Karpas-422 (cell line): ENCODE results near the gene IQSEC3. TPM values are rescaled to one million over a fixed set of nuclear protein-coding genes. Genes with fewer than 3 reads are reported as not detected.

Experiments
- DNase-seq: peaks from one replicate; pipeline ENCODE4 v3.0.0-alpha.2; 2015
- H2AFZ ChIP-seq: fragments of 200-600 bp; sonication (generic); 2 replicates; pipeline ENCODE4 v1.6.1; 2014; ENCODE audit warnings: antibody characterized with exemption, low read length, mixed read lengths
- H3K27ac ChIP-seq: fragments of 200-600 bp; sonication (generic); 2 replicates; pipeline ENCODE4 v1.5.1; 2014; ENCODE audit warnings: mild to moderate bottlenecking, low read length, moderate library complexity
- H3K27me3 ChIP-seq: fragments of 200-600 bp; sonication (generic); 2 replicates; pipeline ENCODE4 v1.6.1; 2014; ENCODE audit warnings: low read length, mixed read lengths
- H3K36me3 ChIP-seq: fragments of 200-600 bp; sonication (generic); 2 replicates; pipeline ENCODE4 v1.6.1; 2014; ENCODE audit warnings: low read length, mixed read lengths; ENCODE audit not compliant: insufficient read depth
- H3K4me1 ChIP-seq: fragments of 200-600 bp; sonication (generic); 2 replicates; pipeline ENCODE4 v1.6.1; 2014; ENCODE audit warnings: mild to moderate bottlenecking, low read length, mixed read lengths
- H3K4me2 ChIP-seq: fragments of 200-600 bp; sonication (generic); 2 replicates; pipeline ENCODE4 v1.6.1; 2014; ENCODE audit warnings: low read length, low read depth, mild to moderate bottlenecking; ENCODE audit not compliant: poor library complexity, severe bottlenecking
- H3K4me3 ChIP-seq: fragments of 200-600 bp; sonication (generic); 2 replicates; pipeline ENCODE4 v1.5.1; 2014; ENCODE audit warnings: mild to moderate bottlenecking, antibody characterized with exemption, low read length, mixed read lengths
- H3K79me2 ChIP-seq: fragments of 200-600 bp; sonication (generic); 2 replicates; pipeline ENCODE4 v1.6.1; 2014; ENCODE audit warnings: mild to moderate bottlenecking, low read length, mixed read lengths
- H3K9ac ChIP-seq: fragments of 200-600 bp; sonication (generic); 2 replicates; pipeline ENCODE4 v1.6.0; 2014; ENCODE audit warnings: low read length
- H3K9me2 ChIP-seq: fragments of 200-600 bp; sonication (generic), shearing (Covaris generic); replicated peaks from 2 replicates; pipeline ENCODE4 v1.6.0; 2014; ENCODE audit warnings: mild to moderate bottlenecking, low read length, moderate library complexity; ENCODE audit not compliant: insufficient read depth
- H3K9me3 ChIP-seq: fragments of 300-700, 200-600 bp; sonication (generic); 2 replicates; pipeline ENCODE4 v1.6.1; 2014; ENCODE audit warnings: low read length, mixed read lengths
- H4K20me1 ChIP-seq: fragments of 200-600 bp; sonication (generic); 2 replicates; pipeline ENCODE4 v1.6.1; 2014; ENCODE audit warnings: mild to moderate bottlenecking, antibody characterized with exemption, low read length, low read depth; ENCODE audit not compliant: insufficient read depth
- total RNA-seq: library from RNA; depleted of rRNA; stranded (reverse); fragments of >200 nt; shearing (Covaris generic); gene quantifications from 2 replicates; pipeline ENCODE4 v1.2.3, GENCODE V29; 2014; ENCODE audit warnings: low replicate concordance

IQSEC3 gene
- total RNA-seq, 1 experiment from 2014 or later = not detected

GRCh38 chr12:156945-157344, 90.4 kb downstream of the IQSEC3 start:
- Histone ChIP-seq H3K4me2 (no peak overlapping the region), H3K27me3 (no peaks in the 10 kb centered on the region), H3K4me3 (no peak overlapping the region), H4K20me1 (no peaks in the 10 kb centered on the region), H3K9me2 (no peaks in the 10 kb centered on the region), H2AFZ (no peak overlapping the region), H3K36me3 (no peaks in the 10 kb centered on the region), H3K4me1 (no peaks in the 10 kb centered on the region), H3K9me3 (no peaks in the 10 kb centered on the region), H3K9ac (no peak overlapping the region), H3K79me2 (no peaks in the 10 kb centered on the region), H3K27ac (no peak overlapping the region)
- DNase-seq = no peak

GRCh38 chr12:157644-158043, 91.1 kb downstream of the IQSEC3 start:
- DNase-seq = no peak
- Histone ChIP-seq H3K9ac (no peak overlapping the region), H3K27me3 (no peaks in the 10 kb centered on the region), H4K20me1 (no peaks in the 10 kb centered on the region), H3K9me2 (no peaks in the 10 kb centered on the region), H3K4me3 (no peak overlapping the region), H3K27ac (no peak overlapping the region), H3K9me3 (no peaks in the 10 kb centered on the region), H3K79me2 (no peaks in the 10 kb centered on the region), H3K4me2 (no peak overlapping the region), H3K4me1 (no peaks in the 10 kb centered on the region), H3K36me3 (no peaks in the 10 kb centered on the region), H2AFZ (no peak overlapping the region)

DNA sequence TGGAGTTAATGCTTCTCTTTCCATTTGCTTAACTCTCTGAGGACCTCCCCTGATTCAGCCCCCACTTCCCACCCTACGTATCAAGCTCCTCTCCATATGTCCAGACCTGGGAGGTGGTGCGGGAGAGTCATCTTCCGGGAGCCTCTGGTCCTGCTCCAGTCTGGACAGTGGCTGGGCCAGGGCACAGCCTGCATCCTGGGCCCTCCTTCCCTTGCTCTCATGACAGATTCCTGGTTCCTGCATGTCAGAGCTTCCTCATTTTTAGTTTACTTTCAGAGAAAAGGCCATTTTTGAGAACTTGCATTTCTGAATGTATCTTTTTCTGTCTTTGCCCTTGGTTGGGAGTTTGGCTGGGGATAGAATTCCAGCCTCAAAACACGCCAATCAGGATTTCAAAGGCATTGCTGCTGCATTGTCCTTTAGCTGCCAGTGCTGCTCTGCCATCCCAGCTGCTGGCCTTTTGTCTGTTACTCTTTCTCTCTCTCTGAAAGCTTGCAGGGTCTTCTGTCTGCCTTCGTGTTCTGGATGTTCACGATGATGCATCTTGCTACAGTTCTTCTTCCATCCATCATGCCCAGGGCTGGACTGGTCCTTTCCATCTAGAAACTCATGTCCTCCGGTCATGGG, 92.7 kb downstream of the IQSEC3 start:
- Histone ChIP-seq H3K9me3 (no peaks in the 10 kb centered on the region), H3K36me3 (no peaks in the 10 kb centered on the region), H3K79me2 (no peaks in the 10 kb centered on the region)

DNA sequence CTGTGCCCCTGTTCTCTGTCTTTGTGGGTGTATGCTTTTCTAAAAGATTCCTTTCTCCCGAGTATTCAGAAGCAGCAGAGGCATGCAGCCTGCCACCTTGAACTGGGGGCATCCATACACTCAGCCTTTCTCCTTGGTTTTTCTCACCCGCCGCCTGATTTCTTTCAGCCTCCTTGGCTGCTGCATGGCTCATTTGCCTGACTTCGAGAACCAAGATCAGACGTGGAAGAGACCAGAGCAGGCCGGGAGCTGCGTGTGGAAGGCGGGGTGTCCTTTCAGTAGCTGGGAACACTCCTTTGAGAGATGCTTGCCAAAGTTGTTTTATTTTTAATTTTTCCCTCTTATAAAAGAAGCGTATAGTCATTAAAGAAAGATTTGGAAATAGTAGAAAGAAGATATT, 94.3 kb downstream of the IQSEC3 start:
- Histone ChIP-seq H3K79me2 (no peaks in the 10 kb centered on the region), H3K36me3 (no peaks in the 10 kb centered on the region), H3K4me1 (no peaks in the 10 kb centered on the region), H3K9me2 (no peaks in the 10 kb centered on the region), H3K9me3 (no peaks in the 10 kb centered on the region), H4K20me1 (no peaks in the 10 kb centered on the region), H3K4me2 (no peak overlapping the region), H3K27ac (no peak overlapping the region), H3K4me3 (no peak overlapping the region), H2AFZ (no peak overlapping the region), H3K27me3 (no peaks in the 10 kb centered on the region), H3K9ac (no peak overlapping the region)
- no peak for DNase-seq

More for the DNA sequence above, 92.7 kb downstream of the IQSEC3 start:
- no peak overlapping the region for H3K27ac ChIP-seq
- H2AFZ ChIP-seq = no peak overlapping the region
- H3K4me2 ChIP-seq = no peak overlapping the region
- H3K4me1 ChIP-seq = no peaks in the 10 kb centered on the region
- no peak overlapping the region for H3K4me3 ChIP-seq
- no peaks in the 10 kb centered on the region for H3K27me3 ChIP-seq
- no peaks in the 10 kb centered on the region for H3K9me2 ChIP-seq
- DNase-seq = no peak
- H3K9ac ChIP-seq = no peak overlapping the region
- no peaks in the 10 kb centered on the region for H4K20me1 ChIP-seq

GRCh38 chr12:161823-162222, 95.3 kb downstream of the IQSEC3 start:
- Histone ChIP-seq H3K9me3 (no peaks in the 10 kb centered on the region), H4K20me1 (no peaks in the 10 kb centered on the region), H3K9ac (no peak overlapping the region), H2AFZ (no peak overlapping the region), H3K36me3 (no peaks in the 10 kb centered on the region), H3K4me2 (no peak overlapping the region), H3K4me1 (no peaks in the 10 kb centered on the region), H3K79me2 (no peaks in the 10 kb centered on the region), H3K27ac (no peak overlapping the region), H3K4me3 (no peak overlapping the region), H3K9me2 (no peaks in the 10 kb centered on the region), H3K27me3 (no peaks in the 10 kb centered on the region)
- DNase-seq = no peak

DNA sequence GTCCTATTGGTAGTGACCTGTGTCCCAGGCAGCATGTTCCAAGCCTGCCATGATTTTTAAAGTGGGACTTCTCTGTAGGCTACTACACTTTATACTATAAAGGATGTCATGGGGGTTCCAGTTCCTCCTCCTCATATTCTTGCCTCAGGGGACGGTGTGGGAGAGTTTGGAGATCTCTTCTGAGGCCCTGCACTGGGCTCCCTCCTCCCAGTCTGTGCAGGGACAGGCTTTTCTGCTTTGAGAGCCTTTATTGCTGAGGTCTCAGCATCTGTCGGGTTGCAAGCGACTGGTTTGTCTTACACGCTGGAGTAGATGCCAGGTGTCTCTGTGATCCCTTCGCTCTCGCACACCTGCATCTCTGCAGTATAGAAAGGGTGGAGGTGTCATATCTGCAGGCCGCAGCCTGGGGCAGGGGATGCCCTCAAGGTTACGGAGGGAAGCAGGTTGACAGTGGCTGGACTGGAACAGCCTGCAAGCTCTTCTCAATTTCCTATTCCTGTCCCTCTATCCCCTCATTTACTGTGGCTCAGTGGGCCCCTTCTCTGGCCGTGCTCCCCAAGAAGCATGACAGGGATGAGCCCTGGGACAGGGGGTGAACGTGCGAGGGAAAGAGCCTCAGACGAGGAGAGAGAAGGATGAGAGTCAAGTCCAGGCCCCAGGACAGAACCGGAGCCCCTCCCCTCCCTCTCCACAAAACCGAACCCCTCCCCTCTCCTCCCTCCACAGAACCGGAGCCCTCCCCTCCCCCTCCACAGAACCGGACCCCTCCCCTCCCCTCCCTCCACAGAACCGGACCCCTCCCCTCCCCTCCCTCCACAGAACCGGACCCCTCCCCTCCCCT, 96.1 kb downstream of the IQSEC3 start:
- no peak overlapping the region for H3K9ac ChIP-seq
- H2AFZ ChIP-seq = no peak overlapping the region
- no peaks in the 10 kb centered on the region for H3K4me1 ChIP-seq
- no peaks in the 10 kb centered on the region for H3K79me2 ChIP-seq
- H3K4me3 ChIP-seq = no peak overlapping the region
- no peak for DNase-seq
- H3K9me2 ChIP-seq = no peaks in the 10 kb centered on the region
- no peaks in the 10 kb centered on the region for H3K27me3 ChIP-seq
- no peaks in the 10 kb centered on the region for H3K9me3 ChIP-seq
- H3K36me3 ChIP-seq = no peaks in the 10 kb centered on the region
- no peak overlapping the region for H3K27ac ChIP-seq
- H3K4me2 ChIP-seq = no peak overlapping the region
- no peaks in the 10 kb centered on the region for H4K20me1 ChIP-seq

- Histone ChIP-seq H3K9ac (no peak overlapping the region), H3K79me2 (no peaks in the 10 kb centered on the region), H3K9me2 (no peaks in the 10 kb centered on the region)
These were observed 96.9 kb downstream of the IQSEC3 start for GRCh38 chr12:163406-163986.

DNA sequence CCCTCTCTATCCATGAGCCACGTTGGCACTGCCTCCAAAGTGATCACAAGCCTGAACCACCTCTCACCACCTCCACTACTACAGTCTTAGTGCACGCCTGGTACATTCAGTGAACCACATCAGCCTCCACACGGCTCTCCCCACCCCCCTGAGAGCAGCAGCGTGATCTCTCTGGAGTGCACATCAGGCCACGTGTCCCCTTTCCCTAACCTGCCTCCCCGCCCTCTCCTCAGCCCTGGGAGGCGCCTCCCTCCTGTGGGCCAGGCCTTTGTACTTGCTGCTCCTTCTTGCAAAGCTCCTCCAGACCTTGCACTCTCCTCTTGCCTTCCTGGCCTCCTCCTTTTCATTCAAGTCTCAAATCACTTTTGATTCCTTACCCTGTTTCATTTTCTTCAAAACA, 97.6 kb downstream of the IQSEC3 start:
- Histone ChIP-seq H2AFZ (no peak overlapping the region), H4K20me1 (no peaks in the 10 kb centered on the region), H3K79me2 (no peaks in the 10 kb centered on the region), H3K4me2 (no peak overlapping the region), H3K9me3 (no peaks in the 10 kb centered on the region), H3K9ac (no peak overlapping the region), H3K9me2 (no peaks in the 10 kb centered on the region), H3K36me3 (no peaks in the 10 kb centered on the region), H3K4me1 (no peaks in the 10 kb centered on the region), H3K27me3 (no peaks in the 10 kb centered on the region), H3K4me3 (no peak overlapping the region), H3K27ac (no peak overlapping the region)
- DNase-seq = no peak

More at GRCh38 chr12:163406-163986, 96.9 kb downstream of the IQSEC3 start:
- Histone ChIP-seq H3K36me3 (no peaks in the 10 kb centered on the region), H3K4me1 (no peaks in the 10 kb centered on the region), H3K4me2 (no peak overlapping the region), H3K4me3 (no peak overlapping the region), H2AFZ (no peak overlapping the region), H4K20me1 (no peaks in the 10 kb centered on the region), H3K27ac (no peak overlapping the region), H3K9me3 (no peaks in the 10 kb centered on the region), H3K27me3 (no peaks in the 10 kb centered on the region)
- DNase-seq = no peak
